NCI-H2227 treated with DMSO at 0.1 percent for 48 hours (cell line): ENCODE data around the gene NDUFC1.
"Not testable (repeated sequence)": the region's sequence is repeated elsewhere in the genome, so short reads cannot be mapped to it uniquely, and the experiment has no call there.

Experiments
- DNase-seq: peaks from one replicate; lab custom pipeline; 2025; lab: John Stamatoyannopoulos, UW

The NDUFC1 gene

GRCh38 chr4:139297001-139297410 lies 5.3 kb downstream of the NDUFC1 start:
- no peak for DNase-seq

DNA sequence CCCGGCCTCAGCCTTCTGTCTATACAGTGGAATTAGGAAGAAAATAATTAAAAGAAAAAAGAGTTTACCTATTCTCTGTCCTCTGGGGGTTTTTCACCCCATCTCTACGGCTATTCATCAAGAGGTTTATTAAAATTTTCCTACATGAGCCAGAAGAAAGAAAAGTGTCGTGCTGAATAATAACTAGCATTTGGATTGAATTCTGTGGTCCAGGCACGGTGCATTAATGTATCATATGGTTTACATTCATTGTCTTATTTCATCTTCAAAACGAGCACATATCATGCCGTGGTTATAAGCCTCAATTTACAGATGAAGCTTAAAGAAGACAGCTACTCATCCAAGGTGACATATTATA lies 6.4 kb downstream of the NDUFC1 start:
- no peak for DNase-seq

DNA sequence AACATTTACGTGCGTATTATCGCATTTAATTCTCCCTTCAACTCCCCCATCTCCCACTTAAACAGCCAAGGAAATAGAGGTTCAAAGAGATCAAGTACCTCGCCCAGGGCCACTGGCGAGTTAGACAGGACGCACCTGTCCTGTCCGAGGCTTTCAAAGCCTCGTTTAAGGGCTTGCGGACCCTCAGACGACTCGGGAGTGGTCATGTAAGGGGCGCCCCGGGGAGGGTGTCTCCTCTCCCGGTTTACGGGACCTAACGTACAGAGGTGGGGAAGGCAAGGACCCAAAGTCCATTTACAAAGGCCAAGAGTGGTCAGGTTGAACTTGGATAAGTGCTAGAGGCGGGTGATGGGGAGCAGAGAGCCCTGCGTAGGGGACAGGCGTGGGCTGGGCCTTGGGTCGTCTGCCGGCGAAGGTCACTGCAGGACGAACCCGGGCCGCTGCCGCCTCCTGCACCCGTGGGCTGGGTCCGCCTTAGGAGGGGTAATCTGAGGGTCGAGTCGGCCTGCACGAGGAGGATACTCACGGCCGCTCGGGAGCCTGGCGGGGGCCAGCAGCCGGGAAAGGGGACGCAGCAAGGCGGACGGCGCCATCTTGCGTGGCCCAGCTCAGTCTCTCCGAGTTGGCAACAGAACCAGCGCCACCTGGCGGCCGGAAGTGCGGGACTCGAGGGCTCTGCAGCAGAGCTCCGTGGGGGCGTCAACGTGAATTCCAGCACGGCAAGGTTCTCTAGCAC lies 6.9 kb downstream of the NDUFC1 start:
- peak; percentile 82 for DNase-seq

DNA sequence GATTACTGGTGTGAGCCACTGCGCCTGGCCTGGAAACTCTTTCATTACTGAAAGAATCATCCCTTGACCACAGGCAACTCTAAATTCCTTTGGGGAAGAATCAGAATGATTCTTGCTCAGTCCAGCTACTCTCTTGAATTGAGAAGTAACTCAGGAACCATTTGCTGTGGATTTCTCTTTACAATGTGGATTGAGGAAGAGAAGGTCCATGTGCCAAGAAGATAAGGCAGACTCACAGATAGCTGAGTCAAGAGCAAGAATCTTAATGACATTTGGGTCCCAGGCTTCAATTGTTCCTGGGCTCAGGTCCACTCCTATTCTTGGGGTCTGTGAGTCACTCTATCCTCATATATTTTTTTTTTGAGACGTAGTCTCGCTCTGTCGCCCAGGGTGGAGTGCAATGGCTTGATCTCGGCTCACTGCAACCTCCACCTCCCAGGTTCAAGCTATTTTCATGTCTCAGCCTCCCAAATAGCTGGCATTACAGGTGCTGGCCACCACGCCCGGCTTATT lies 16.0 kb downstream of the NDUFC1 start:
- DNase-seq: no peak

DNA sequence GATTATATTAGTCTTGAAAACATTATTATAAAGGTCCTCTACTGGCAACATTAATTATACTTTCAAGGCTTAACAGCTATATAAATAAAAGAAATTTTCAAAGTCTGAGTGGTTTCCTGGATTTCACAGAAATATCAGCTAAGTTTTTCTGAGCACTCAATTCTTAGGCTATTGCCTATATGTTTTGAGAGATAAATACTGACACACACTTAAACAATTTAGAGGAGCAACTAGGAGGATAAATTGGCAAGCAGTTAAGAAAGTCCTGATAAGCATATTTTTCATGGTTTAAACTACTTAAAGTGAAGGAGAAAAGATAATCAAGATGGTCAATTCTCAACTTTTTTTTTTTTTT lies 19.6 kb downstream of the NDUFC1 start:
- DNase-seq: no peak

- DNase-seq: no peak
These were observed 20.1 kb downstream of the NDUFC1 start for GRCh38 chr4:139282065-139282720.

GRCh38 chr4:139279760-139280620 lies 22.3 kb downstream of the NDUFC1 start, which contains the start of gene MGARP:
Gene MGARP, minus strand, starts transcription at chr4:139280225. Its CDS starts 67 bp downstream, at chr4:139280158.
- DNase-seq: no peak

DNA sequence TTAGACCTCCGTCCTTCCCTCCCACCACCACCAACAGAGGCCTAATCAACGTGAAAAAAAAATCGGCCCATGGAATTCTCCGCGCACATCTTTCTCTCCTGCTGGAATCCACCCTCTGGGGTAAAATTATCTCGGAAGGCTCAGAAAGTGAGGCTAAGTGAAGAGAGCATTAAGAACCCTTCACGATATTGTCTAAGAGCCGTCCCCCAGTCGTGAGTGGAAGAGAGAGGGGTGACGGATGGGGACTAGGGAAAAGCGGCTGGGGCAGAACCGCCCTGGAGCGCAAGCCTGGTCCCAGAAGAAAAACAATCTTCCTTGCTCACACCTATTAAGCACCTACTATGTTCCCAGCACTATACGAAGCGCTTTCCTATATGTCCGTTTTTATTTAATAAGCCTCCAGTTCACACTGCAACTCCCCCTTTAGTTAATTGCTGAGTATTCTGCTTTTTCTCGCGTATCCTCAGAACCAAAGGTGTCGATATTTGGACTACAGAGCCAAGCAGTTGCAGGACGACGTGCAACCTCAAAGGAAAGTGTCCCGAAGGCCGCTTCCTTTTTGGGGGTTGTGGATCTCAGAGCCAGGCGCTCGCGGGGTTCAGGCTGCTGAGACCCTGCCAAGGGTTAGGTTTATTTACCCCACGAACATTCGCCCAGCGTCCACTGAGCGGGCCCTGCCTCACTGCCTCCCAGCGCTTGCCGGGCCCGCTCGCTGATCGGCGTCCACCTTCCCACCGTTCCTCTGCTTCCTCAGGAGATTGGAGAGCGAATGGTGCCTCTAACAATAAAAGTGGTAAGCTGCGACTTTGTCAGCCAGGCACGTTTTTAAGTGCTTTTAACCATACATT lies 23.1 kb downstream of the NDUFC1 start:
- peak; percentile 17 for DNase-seq

DNA sequence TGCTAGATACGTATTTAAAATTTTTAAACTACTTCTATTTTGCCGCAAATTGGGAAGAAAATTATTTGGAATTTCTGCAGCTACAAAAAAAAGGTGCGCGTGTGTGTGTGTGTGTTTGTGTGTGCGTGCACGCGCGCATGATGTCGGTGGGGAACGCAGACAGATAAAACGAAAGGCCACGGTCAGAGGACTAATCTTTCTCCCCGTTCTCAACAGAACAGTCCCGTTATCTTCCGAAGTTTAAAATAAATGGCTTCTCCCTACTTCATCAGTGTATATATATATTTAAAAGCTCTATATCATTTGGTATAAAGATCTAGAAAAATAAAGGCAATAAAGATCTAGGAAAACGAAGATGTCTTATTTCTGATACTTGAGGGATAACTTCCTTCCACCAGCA lies 23.8 kb downstream of the NDUFC1 start:
- DNase-seq: no peak

DNA sequence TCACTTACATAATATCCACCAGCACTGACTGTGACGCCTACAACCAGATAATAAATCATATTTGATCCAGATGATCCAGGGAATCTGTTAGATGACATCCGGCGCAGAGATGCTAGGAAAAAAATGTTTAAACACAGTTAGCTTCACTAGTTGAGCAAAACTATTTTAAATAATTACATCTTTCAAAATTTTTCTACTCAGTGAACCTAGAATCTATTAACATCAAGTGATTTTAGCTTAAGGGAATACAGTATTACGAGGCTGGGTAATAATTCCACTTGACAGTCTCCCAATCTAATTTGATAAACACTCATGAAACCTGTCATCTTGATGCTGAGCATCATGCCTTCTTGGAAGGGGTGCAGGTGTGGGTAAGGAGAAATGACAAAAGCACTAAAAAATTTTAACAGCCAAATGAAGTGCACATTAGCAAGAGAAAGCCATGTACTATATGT lies 27.0 kb downstream of the NDUFC1 start:
- no peak for DNase-seq

DNA sequence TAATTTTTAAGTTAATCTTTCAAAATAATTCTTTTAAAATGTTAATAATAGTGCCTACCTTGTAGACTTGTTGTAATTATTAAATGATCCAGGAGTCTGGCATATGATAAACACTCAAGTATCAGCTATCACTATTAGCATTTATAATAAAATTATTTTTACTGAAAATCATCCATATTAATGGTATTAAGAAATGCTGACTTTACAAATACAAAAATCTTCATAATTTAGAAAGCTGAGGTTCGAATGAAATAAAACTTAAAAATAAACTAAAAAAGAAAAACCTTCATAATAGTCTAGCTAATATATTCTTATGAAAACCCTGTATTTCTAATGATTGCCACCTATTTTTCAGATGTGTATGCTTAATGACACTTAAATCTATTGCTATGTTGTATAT lies 27.5 kb downstream of the NDUFC1 start:
- DNase-seq: no peak

DNA sequence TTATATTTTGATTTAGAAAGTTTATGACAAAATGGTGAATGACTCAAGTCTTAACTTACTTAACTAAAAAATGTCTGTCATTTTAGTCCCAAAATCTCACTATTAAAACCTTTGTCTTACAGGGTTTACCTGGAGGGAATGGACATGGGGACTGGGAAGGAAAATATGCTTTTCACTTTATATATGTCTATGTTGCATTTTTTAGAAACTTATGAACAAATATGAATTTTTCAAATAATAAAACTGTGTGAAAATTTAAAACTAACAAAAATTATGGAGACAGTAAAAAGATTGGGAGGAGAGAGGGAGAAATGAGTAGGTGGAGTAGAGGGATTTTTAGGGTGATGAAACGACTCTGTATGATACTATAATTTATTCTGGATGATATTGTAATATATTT lies 28.4 kb downstream of the NDUFC1 start:
- DNase-seq: no peak

- DNase-seq: no peak
These were observed 35.0 kb downstream of the NDUFC1 start for GRCh38 chr4:139267301-139267700.

GRCh38 chr4:139266583-139267257 lies 35.6 kb downstream of the NDUFC1 start:
- peak; percentile 26 for DNase-seq

- no peak for DNase-seq
These were observed 36.1 kb downstream of the NDUFC1 start for GRCh38 chr4:139266208-139266582.

DNA sequence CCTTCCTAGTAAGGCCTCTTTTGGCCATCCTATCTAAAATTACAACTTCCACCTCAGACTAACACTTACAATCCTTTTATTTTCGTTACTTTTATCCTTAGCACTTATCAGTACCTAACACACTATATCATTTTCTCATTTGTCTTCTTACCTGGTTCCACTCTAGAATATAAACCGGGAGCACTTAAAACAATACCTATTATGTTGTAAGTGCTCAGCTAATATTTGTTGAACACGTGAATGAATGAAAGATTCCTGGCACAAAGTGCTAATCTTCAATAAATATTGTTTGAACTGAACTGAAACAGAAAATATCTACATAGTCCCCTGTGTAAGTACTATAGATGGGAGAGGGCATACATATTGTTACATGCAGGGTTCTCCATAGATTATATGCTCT lies 36.6 kb downstream of the NDUFC1 start:
- DNase-seq: no peak

- no peak for DNase-seq
These were observed 45.9 kb downstream of the NDUFC1 start for GRCh38 chr4:139256349-139256748.

DNA sequence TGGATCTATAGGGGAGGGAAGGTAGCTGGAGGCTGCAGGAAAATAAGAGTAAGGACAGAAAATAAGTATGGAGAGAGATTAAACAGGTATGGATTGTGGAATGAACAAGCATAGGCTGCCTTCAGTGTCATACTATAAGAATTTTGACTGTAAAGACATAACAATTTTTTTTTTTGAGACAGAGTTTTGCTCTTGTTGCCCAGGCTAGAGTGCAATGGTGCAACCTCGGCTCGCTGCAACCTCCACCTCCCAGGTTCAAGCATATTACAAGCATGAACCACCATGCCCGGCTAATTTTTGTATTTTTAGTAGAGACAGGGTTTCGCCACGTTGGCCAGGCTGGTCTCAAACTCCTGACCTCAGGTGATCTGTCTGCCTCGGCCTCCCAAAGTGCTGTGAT lies 46.7 kb downstream of the NDUFC1 start:
- DNase-seq: not testable (repeated sequence)

- DNase-seq: no peak
These were observed 48.6 kb downstream of the NDUFC1 start for GRCh38 chr4:139253713-139254112.

DNA sequence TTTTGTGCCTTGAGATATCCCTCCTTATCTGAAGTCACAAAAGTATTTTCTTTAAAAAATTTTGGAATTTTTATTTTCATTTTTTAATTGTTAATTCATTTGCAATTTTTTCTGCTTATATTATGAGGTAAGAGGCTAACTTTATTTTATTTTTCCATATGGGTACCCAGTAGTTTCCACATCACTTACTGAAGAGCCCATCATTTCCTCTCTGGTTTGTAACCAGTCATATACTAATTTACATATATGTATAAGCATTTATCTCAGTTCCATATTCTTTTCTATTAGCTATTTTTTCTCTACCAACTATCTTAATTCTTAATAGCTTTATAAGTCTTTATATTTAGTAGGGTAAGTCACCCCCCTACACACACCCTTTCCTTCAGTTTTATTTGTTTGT lies 49.2 kb downstream of the NDUFC1 start:
- DNase-seq: no peak

- no peak for DNase-seq
These were observed 54.5 kb downstream of the NDUFC1 start for GRCh38 chr4:139247700-139248238.
